ENCODE data around the gene RNU6-1.

RNU6-1 gene

GRCh38 chr15:67839929-67840748 lies at the start of gene RNU6-1:
Gene RNU6-1, minus strand, starts transcription at chr15:67840045.
- DNase-seq, result peak; percentile 71

- DNase-seq, result no peak
These were observed 47.9 kb upstream of the RNU6-1 start for GRCh38 chr15:67887776-67888175.

DNA sequence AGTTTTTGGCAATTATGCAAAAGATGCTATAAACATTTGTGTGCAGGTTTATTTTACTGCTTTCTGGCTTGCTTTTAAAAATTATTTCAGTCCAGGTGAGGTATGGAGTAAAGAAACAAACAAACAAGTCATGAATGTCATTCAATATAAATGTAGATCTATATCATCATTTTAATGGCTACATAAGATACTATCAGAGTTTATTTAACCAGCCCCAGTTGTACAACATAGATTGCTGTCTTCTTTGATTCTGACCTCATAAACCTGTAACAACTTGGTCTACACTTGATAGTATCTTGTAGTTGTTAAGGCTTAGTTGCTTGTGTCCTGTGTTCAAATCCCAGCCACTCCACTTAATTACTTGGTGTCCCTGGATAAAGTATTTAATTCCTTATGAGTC lies 46.0 kb upstream of the RNU6-1 start:
- DNase-seq, result no peak

DNA sequence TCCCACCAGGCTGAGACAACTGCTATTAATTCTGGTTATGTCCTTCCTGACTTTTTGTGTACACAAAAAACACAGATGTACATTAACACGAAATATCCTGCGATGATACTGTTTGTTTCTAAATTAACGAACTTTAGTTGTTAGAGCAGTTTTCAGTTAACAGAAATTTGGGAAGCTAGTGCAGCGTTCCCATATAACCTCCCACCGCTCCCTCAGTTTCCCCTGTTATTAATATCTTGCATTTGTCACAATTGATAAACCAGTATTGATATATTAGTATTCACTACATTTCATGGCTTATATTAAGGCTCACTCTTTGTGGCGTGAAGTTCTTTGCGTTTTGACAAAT lies 45.3 kb upstream of the RNU6-1 start:
- no peak for DNase-seq

GRCh38 chr15:67884514-67885174 lies 44.8 kb upstream of the RNU6-1 start:
- peak; percentile 9 for DNase-seq

- no peak for DNase-seq
These were observed 44.2 kb upstream of the RNU6-1 start for GRCh38 chr15:67884009-67884408.

DNA sequence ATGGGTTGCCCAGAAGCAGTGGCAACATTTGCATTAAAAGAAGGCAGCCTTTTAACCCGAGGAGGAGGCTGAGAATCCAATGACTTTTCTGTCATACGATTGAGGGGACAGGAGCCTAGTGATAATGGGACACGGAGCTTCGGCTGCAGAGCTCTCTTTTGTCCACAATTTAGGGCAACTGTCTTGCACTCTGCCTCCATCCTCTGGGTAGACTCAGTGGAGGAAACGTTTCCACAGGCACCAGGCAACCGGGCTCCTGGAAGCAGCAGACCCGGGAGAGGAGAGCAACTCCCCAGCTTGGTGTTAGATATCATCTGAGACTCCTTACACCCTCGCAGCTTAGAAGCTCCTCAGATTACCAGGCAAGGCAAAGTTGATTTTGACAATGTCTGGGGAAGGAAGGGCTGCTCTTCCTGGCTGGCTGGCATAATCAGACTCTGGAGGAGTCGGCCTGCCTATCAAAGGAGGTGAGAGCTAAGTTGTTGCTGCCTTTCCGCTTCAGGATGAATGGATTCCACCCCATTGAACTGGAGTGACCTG lies 43.5 kb upstream of the RNU6-1 start:
- no peak for DNase-seq

- no peak for DNase-seq
These were observed 42.8 kb upstream of the RNU6-1 start for GRCh38 chr15:67882487-67883233.

DNA sequence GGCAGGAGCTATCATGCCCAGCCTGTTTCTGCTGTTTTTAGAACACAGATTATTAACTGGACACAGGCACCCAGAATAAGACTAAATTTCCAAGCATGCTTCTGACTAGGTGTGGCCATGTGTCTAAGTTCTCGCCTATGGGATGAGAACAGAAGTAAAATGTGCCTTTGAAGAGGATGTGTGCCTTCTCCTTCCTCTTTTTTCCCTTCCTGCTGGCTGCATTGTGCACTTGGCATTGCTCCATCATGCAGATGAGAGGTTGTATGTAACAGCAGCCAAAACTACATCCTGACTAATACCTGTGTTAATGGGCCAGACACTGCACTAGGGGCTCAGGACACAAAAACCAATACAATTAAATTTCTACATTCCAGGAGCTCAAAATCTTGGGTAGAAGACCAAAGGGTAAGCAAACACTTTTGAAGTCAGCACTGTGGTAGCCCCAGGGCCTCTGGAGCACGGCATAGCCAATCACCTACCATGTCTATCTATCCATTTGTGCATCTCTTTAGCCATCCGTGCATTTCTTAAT lies 40.9 kb upstream of the RNU6-1 start:
- peak; percentile 19 for DNase-seq

DNA sequence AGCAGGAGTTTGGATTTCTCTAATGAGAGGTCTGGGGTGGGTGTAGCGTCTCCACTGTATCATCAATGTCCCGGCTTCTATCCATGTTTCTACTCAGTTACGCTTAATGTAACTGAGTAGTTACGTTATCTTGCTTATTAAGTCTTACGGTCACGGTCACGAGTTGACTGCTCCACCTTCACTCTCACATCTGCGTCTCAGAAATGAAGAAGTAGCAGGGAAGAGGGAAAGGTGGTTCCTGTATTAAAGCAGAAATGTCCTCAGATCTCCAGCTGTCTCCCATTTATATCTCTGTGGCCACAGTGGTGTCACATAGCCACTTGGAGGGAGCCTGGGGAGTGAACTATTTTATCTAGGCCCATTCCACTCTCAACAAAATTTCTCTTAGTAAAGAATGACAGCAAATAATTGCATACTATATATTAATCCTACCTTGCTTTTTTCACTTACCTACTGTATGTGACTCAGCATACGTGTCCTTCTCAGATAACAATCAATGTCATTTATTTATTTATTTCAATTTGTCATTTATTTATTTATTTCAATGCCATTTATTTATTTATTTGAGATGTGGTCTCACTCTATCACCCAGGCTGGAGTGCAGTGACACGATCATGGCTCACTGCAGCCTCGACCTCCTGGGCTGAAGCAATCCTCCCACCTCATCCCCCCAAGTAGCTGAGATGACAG lies 39.7 kb upstream of the RNU6-1 start:
- DNase-seq, result no peak

- no peak for DNase-seq
These were observed 38.9 kb upstream of the RNU6-1 start for GRCh38 chr15:67878712-67879206.

DNA sequence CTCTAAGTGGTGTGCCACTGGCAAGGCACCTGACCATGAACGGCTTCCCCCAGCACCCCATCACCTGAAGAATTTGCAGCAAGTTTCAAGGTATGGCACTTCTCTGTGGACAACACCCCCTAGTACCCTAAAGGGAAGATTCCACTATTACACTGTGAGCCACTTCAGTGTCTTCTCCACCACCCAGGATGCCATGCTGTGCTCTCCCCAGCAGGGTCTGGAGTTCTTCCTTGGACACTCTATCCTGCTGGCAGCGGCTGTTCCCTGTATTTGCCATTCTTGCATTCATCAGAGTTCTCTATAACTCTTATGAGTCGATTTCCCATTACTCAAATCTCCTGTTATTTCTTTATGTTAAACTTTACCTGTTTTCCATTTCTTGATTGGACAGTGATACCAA lies 33.9 kb upstream of the RNU6-1 start:
- DNase-seq, result no peak

DNA sequence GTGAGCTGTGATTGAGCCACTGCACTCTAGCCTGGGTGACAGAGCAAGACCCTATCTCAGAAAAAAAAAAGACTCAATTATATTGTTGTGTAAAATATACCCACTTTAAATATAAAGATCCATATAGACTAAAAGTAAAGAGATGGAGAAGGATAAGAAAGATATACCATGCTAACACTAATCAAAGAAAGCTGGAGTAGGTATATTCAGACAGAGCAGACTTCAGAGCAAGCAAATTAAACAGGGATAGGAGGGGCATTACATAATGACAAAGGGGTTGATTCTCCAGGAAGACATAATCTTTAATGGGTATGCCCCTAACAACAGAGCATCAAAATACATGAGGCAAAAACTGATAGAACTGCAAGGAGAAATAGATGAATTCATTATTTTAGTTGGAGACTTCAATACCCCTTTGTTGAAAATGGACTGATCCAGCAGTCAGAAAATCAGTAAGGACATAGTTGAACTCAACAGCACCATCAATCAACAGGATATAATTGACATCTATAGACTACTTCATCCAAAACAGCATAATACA lies 31.1 kb upstream of the RNU6-1 start:
- DNase-seq, result no peak

GRCh38 chr15:67869701-67870100 lies 29.9 kb upstream of the RNU6-1 start:
- no peak for DNase-seq

- no peak for DNase-seq
These were observed 25.9 kb upstream of the RNU6-1 start for GRCh38 chr15:67865766-67866165.

DNA sequence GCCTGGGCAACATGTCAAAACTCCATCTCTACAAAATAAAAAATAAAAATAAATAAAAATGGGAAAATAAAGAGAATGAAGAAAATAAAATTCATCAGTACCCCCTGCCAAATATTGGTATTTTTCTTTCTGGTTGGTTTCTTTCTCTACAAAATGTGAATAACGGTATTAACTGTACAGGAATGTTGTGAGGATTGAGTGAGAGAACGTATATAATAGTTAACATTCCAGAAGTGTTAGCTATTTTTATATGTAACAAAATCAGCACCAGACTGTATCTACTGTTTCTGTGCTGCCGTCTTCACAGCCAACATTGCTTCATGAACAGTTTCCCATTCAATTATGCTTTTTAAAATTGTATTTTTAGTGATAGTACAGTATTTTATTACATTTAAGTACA lies 25.5 kb upstream of the RNU6-1 start:
- DNase-seq, result no peak

- peak; percentile 46 for DNase-seq
These were observed 23.7 kb upstream of the RNU6-1 start for GRCh38 chr15:67863442-67863987.

- no peak for DNase-seq
These were observed 23.1 kb upstream of the RNU6-1 start for GRCh38 chr15:67862750-67863441.

GRCh38 chr15:67861983-67862382 lies 22.1 kb upstream of the RNU6-1 start:
- no peak for DNase-seq

GRCh38 chr15:67859331-67859946 lies 19.6 kb upstream of the RNU6-1 start:
- DNase-seq, result no peak

GRCh38 chr15:67857220-67857619 lies 17.4 kb upstream of the RNU6-1 start:
- no peak for DNase-seq
